GM23248 (cell line): ENCODE measurements around the gene TCEA2. TPM values are rescaled to one million over a fixed set of nuclear protein-coding genes. Genes with fewer than 3 reads are reported as not detected.

Source experiments
- DNase-seq: peaks from one replicate; pipeline ENCODE4 v3.0.0-alpha.2; 2015
- H2AFZ ChIP-seq: fragments of 200-600 bp; sonication (generic); 2 replicates; pipeline ENCODE4 v1.6.1; 2016; ENCODE audit warnings: antibody characterized with exemption
- H3F3A ChIP-seq: fragments of 200-600 bp; sonication (generic); 2 replicates; pipeline ENCODE4 v1.6.1; 2016; ENCODE audit warnings: mild to moderate bottlenecking, antibody characterized with exemption, mixed run types; ENCODE audit not compliant: insufficient read depth
- H3K27ac ChIP-seq: fragments of 200-600 bp; sonication (generic); 2 replicates; pipeline ENCODE4 v1.5.1; 2016; ENCODE audit warnings: mild to moderate bottlenecking
- H3K27me3 ChIP-seq: fragments of 200-600 bp; sonication (generic); replicated peaks from 2 replicates; pipeline ENCODE4 v1.6.1; 2016; ENCODE audit warnings: mild to moderate bottlenecking; ENCODE audit not compliant: insufficient read depth
- H3K36me3 ChIP-seq: fragments of 200-600 bp; sonication (generic); 2 replicates; pipeline ENCODE4 v1.6.1; 2016; ENCODE audit warnings: low read depth, mild to moderate bottlenecking
- H3K4me1 ChIP-seq: fragments of 200-600 bp; sonication (generic); 2 replicates; pipeline ENCODE4 v1.6.1; 2016; ENCODE audit warnings: mild to moderate bottlenecking; ENCODE audit not compliant: insufficient read depth
- H3K4me2 ChIP-seq: fragments of 200-600 bp; sonication (generic); one replicate; pipeline ENCODE4 v1.6.1; 2016; ENCODE audit warnings: mild to moderate bottlenecking; ENCODE audit not compliant: unreplicated experiment
- H3K4me3 ChIP-seq: fragments of 200-600 bp; sonication (generic); 2 replicates; pipeline ENCODE4 v1.5.1; 2016; ENCODE audit warnings: mild to moderate bottlenecking
- H3K79me2 ChIP-seq: fragments of 200-600 bp; sonication (generic); 2 replicates; pipeline ENCODE4 v1.6.1; 2016; ENCODE audit warnings: mild to moderate bottlenecking; ENCODE audit not compliant: insufficient read depth
- H3K9ac ChIP-seq: fragments of 200-600 bp; sonication (generic); 2 replicates; pipeline ENCODE4 v1.6.1; 2016; ENCODE audit warnings: mild to moderate bottlenecking
- H3K9me2 ChIP-seq: fragments of 200-600 bp; sonication (generic); 2 replicates; pipeline ENCODE4 v1.6.1; 2016; ENCODE audit warnings: mixed run types, mild to moderate bottlenecking, moderate library complexity; ENCODE audit not compliant: insufficient read depth
- H3K9me3 ChIP-seq: fragments of 200-600 bp; sonication (generic); one replicate; pipeline ENCODE4 v1.6.1; 2017; ENCODE audit warnings: low read depth
- H4K20me1 ChIP-seq: fragments of 200-600 bp; sonication (generic); 2 replicates; pipeline ENCODE4 v1.6.0; 2016; ENCODE audit not compliant: insufficient read depth
- EZH2 ChIP-seq: fragments of 200-600 bp; sonication (generic); IDR thresholded peaks from 2 replicates; pipeline ENCODE4 v1.6.1; 2018; ENCODE audit warnings: antibody characterized with exemption, mild to moderate bottlenecking; ENCODE audit not compliant: insufficient read depth, poor library complexity, severe bottlenecking
- EZH2phosphoT487 ChIP-seq: fragments of 200-600 bp; sonication (generic); IDR thresholded peaks from 2 replicates; pipeline ENCODE4 v1.6.1; 2018; ENCODE audit warnings: antibody characterized with exemption, moderate library complexity, mild to moderate bottlenecking, low read depth; ENCODE audit not compliant: insufficient read depth
- WGBS, 2 experiments: methylation state at CpG; one replicate each; pipeline ENCODE4 v1.1.6; 2015 to 2017; ENCODE audit warnings: low lambda C conversion rate in 2 of 2, low coverage in 1 of 2; ENCODE audit errors: missing lambda C conversion rate in 2 of 2; 5-methylcytosine and 5-hydroxymethylcytosine counted together
- in situ Hi-C: fragments of 300-500 bp; cut with MboI; formaldehyde crosslinking; loops from 2 replicates; pipeline ENCODE4 v1.15.0; 2020
- polyA plus RNA-seq: library from polyadenylated mRNA; unstranded; fragments of >200 nt; fragmentation: Nextera tagmentation; extraction: Ambion mirVana; gene quantifications from 2 replicates; pipeline ENCODE4 v1.2.1, GENCODE V29; 2016
- total RNA-seq: library from RNA; depleted of rRNA; stranded (reverse); fragments of >200 nt; shearing (Covaris generic); gene quantifications from 2 replicates; pipeline ENCODE4 v1.2.3, GENCODE V29; 2014

Gene TCEA2
- total and polyA plus RNA-seq, 2 experiments from 2014 or later = 34.3 to 70.7 TPM

GRCh38 chr20:64067005-64067632 is 4.1 kb downstream of the TCEA2 start:
- no peak for DNase-seq
- Histone ChIP-seq H3K36me3 (no peaks in the 10 kb centered on the region), H4K20me1 (no peaks in the 10 kb centered on the region), H3K9ac (no peak overlapping the region), H3K27ac (no peak overlapping the region), H3K9me3 (no peaks in the 10 kb centered on the region), H3K4me3 (no peak overlapping the region), H3K4me2 (no peak overlapping the region), H3F3A (0 out of 2 replicates have a peak, but pooled peaks cover 3% of the 10 kb centered on the region), H3K79me2 (0 out of 2 replicates have a peak, but pooled peaks cover 8% of the 10 kb centered on the region), H3K9me2 (no peaks in the 10 kb centered on the region), H2AFZ (no peak overlapping the region), H3K4me1 (peaks cover 26% of the 10 kb centered on the region), H3K27me3 (no peaks in the 10 kb centered on the region)
- in situ Hi-C loops = no loop called here
- TF ChIP-seq EZH2phosphoT487 (no peak), EZH2 (no peak)
- 77 to 86% methylated on average over 6 of the region's 6 CpGs for WGBS, 2 experiments

GRCh38 chr20:64067733-64068307 is 4.8 kb downstream of the TCEA2 start:
- 61 to 72% methylated on average over 9 to 11 of the region's 12 CpGs for WGBS, 2 experiments
- no peak overlapping the region for H3K4me2 ChIP-seq

GRCh38 chr20:64068386-64069208 is 5.6 kb downstream of the TCEA2 start:
- in situ Hi-C loops = no loop called here
- WGBS, 2 experiments = 64 to 66% methylated on average over 12 of the region's 12 CpGs

More at GRCh38 chr20:64067733-64068307, 4.8 kb downstream of the TCEA2 start:
- Histone ChIP-seq H4K20me1 (no peaks in the 10 kb centered on the region), H3K4me1 (peaks cover 22% of the 10 kb centered on the region), H3K36me3 (no peaks in the 10 kb centered on the region), H3K27ac (no peak overlapping the region), H3K9ac (no peak overlapping the region), H3K27me3 (no peaks in the 10 kb centered on the region), H2AFZ (no peak overlapping the region), H3K4me3 (no peak overlapping the region), H3K79me2 (0 out of 2 replicates have a peak, but pooled peaks cover 8% of the 10 kb centered on the region), H3F3A (0 out of 2 replicates have a peak, but pooled peaks cover 3% of the 10 kb centered on the region), H3K9me3 (no peaks in the 10 kb centered on the region), H3K9me2 (no peaks in the 10 kb centered on the region)
- TF ChIP-seq EZH2phosphoT487 = no peak
- no peak for TF ChIP-seq EZH2
- DNase-seq = no peak
- in situ Hi-C loops = no loop called here

DNA sequence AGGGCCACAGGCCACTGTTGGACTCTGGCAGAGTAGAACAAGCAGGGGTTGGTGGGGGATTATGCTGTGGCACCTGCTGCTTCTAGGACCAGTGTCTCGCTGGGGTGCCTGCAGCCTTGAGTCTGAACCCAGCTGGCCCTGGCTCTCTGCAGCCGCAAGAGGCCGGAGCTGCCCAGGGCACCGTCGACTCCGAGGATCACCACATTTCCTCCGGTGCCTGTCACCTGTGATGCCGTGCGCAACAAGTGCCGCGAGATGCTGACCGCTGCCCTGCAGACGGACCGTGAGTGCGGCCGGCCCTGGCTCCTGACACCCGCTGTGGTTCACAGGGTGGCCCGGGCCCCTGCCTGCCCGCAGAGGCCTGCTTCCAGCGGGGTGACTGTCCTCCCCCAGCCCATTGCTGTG is 6.2 kb downstream of the TCEA2 start:
- Histone ChIP-seq H3K36me3 (no peaks in the 10 kb centered on the region), H3K9me3 (no peaks in the 10 kb centered on the region), H3K9me2 (no peaks in the 10 kb centered on the region), H3F3A (no peaks in the 10 kb centered on the region), H2AFZ (no peak overlapping the region), H3K9ac (no peak overlapping the region), H3K4me3 (no peak overlapping the region), H3K4me1 (peaks cover 18% of the 10 kb centered on the region), H3K4me2 (no peak overlapping the region), H3K27me3 (no peaks in the 10 kb centered on the region), H3K27ac (no peak overlapping the region), H3K79me2 (no peaks in the 10 kb centered on the region), H4K20me1 (no peaks in the 10 kb centered on the region)
- 86 to 89% methylated on average over 19 of the region's 20 CpGs for WGBS, 2 experiments
- DNase-seq = no peak
- TF ChIP-seq EZH2 = no peak
- TF ChIP-seq EZH2phosphoT487 = no peak
- in situ Hi-C loops = no loop called here

More at GRCh38 chr20:64068386-64069208, 5.6 kb downstream of the TCEA2 start:
- no peaks in the 10 kb centered on the region for H3K27me3 ChIP-seq
- no peak overlapping the region for H3K4me3 ChIP-seq
- H3K27ac ChIP-seq = no peak overlapping the region
- 0 out of 2 replicates have a peak, but pooled peaks cover 5% of the 10 kb centered on the region for H3K79me2 ChIP-seq
- H3K4me1 ChIP-seq = peaks cover 22% of the 10 kb centered on the region
- H3K9me2 ChIP-seq = no peaks in the 10 kb centered on the region
- H3K4me2 ChIP-seq = no peak overlapping the region
- H4K20me1 ChIP-seq = no peaks in the 10 kb centered on the region
- H3K9ac ChIP-seq = no peak overlapping the region
- no peaks in the 10 kb centered on the region for H3K36me3 ChIP-seq
- H3K9me3 ChIP-seq = no peaks in the 10 kb centered on the region
- TF ChIP-seq EZH2phosphoT487 (no peak), EZH2 (no peak)
- no peak for DNase-seq
- 0 out of 2 replicates have a peak, but pooled peaks cover 3% of the 10 kb centered on the region for H3F3A ChIP-seq
- H2AFZ ChIP-seq = no peak overlapping the region
